HuH-7 (cell line): ENCODE results near the gene SLC35F3.
A peak's percentile ranks its signal among the peaks of the same experiment; 100 is the strongest.

Experiments
- DNase-seq: peaks from one replicate; pipeline ENCODE4 v3.0.0; 2011; ENCODE audit warnings: low spot score

Gene SLC35F3

GRCh38 chr1:234040446-234041317 lies 136.2 kb downstream of the SLC35F3 start:
- DNase-seq: no peak

- DNase-seq: no peak
Measured at GRCh38 chr1:234044079-234044478, 139.6 kb downstream of the SLC35F3 start.

- no peak for DNase-seq
Measured at GRCh38 chr1:234047123-234047522, 142.6 kb downstream of the SLC35F3 start.

GRCh38 chr1:234062166-234062565 lies 157.7 kb downstream of the SLC35F3 start:
- DNase-seq: no peak

- DNase-seq: peak; percentile 68
Measured at GRCh38 chr1:234065794-234066447, 161.4 kb downstream of the SLC35F3 start.

GRCh38 chr1:234067581-234068337 lies 163.3 kb downstream of the SLC35F3 start:
- no peak for DNase-seq

- no peak for DNase-seq
Measured at GRCh38 chr1:234069760-234070159, 165.3 kb downstream of the SLC35F3 start.

- DNase-seq: no peak
Measured at GRCh38 chr1:234072793-234073192, 168.3 kb downstream of the SLC35F3 start.

GRCh38 chr1:234078143-234078542 lies 173.7 kb downstream of the SLC35F3 start:
- DNase-seq: no peak

GRCh38 chr1:234079896-234080295 lies 175.4 kb downstream of the SLC35F3 start:
- DNase-seq: no peak

- DNase-seq: no peak
Measured at GRCh38 chr1:234083460-234083859, 179.0 kb downstream of the SLC35F3 start.

GRCh38 chr1:234089396-234089795 lies 184.9 kb downstream of the SLC35F3 start:
- DNase-seq: peak; percentile 11

- DNase-seq: no peak
Measured at GRCh38 chr1:234090212-234091064, 186.0 kb downstream of the SLC35F3 start.

GRCh38 chr1:234091065-234091401 lies 186.6 kb downstream of the SLC35F3 start:
- no peak for DNase-seq

- no peak for DNase-seq
Measured at GRCh38 chr1:234091876-234092275, 187.4 kb downstream of the SLC35F3 start.

- no peak for DNase-seq
Measured at GRCh38 chr1:234093107-234093506, 188.6 kb downstream of the SLC35F3 start.

- no peak for DNase-seq
Measured at GRCh38 chr1:234093741-234094140, 189.3 kb downstream of the SLC35F3 start.

GRCh38 chr1:234094172-234094571 lies 189.7 kb downstream of the SLC35F3 start:
- no peak for DNase-seq

- no peak for DNase-seq
Measured at GRCh38 chr1:234096161-234096770, 191.8 kb downstream of the SLC35F3 start.

GRCh38 chr1:234102583-234102982 lies 198.1 kb downstream of the SLC35F3 start:
- no peak for DNase-seq

GRCh38 chr1:234103198-234103597 lies 198.7 kb downstream of the SLC35F3 start:
- no peak for DNase-seq
